Testis (tissue), 3 donors: ENCODE measurements around the gene NRCAM. TPM values are rescaled to one million over a fixed set of nuclear protein-coding genes. Genes with fewer than 3 reads are reported as not detected.

Source experiments
- DNase-seq: peaks from one replicate; pipeline ENCODE4 v3.0.0-alpha.2; 2019
- H3K27ac ChIP-seq, 2 donors: fragments of 200-600 bp; sonication (generic); one replicate each; pipeline ENCODE4 v1.5.1; 2019
- H3K27me3 ChIP-seq: fragments of 200-600 bp; sonication (generic); one replicate; pipeline ENCODE4 v1.5.1; 2019
- H3K36me3 ChIP-seq: fragments of 200-600 bp; sonication (generic); one replicate; pipeline ENCODE4 v1.5.1; 2017; ENCODE audit warnings: low read depth; ENCODE audit errors: missing control alignments
- H3K4me1 ChIP-seq: fragments of 200-600 bp; sonication (generic); one replicate; pipeline ENCODE4 v1.5.1; 2019
- H3K4me3 ChIP-seq, 2 donors: fragments of 200-600 bp; sonication (generic); one replicate each; pipeline ENCODE4 v1.5.1; 2017 to 2019
- H3K9me3 ChIP-seq: fragments of 200-600 bp; sonication (generic); one replicate; pipeline ENCODE4 v1.5.1; 2017
- CTCF ChIP-seq, 3 experiments: fragments of 450-650 bp in 2 of 3; fragments of 200-600 bp in 1 of 3; sonication (generic) in 1 of 3; IDR thresholded peaks; one replicate each; pipeline ENCODE4 v1.5.1; 2016 to 2019; ENCODE audit warnings: antibody characterized with exemption in 3 of 3, mild to moderate bottlenecking in 2 of 3, moderate library complexity in 1 of 3
- POLR2A ChIP-seq: fragments of 450-650 bp; IDR thresholded peaks from one replicate; pipeline ENCODE4 v1.6.1; 2017; ENCODE audit warnings: antibody characterized with exemption, mild to moderate bottlenecking, moderate library complexity
- WGBS, 2 donors: methylation state at CpG; one replicate each; pipeline ENCODE4 v1.1.5; 2018; 5-methylcytosine and 5-hydroxymethylcytosine counted together
- intact Hi-C: fragments of 100-400 bp; cut with DNase I; formaldehyde crosslinking; loops from one replicate; pipeline ENCODE4 v1.15.1; 2023; ENCODE audit warnings: low total_unique reads
- polyA plus RNA-seq: library from polyadenylated mRNA; stranded (reverse); fragments of 350-450 nt; fragmentation: Illumina TruSeq; extraction: RNeasy Lipid Tissue Mini Kit (QIAGEN cat#74804); gene quantifications from one replicate; pipeline ENCODE4 v1.2.3, GENCODE V29; 2014; ENCODE audit warnings: low read depth, low replicate concordance; ENCODE audit not compliant: insufficient read depth
- total RNA-seq, 2 donors: library from RNA; depleted of rRNA; stranded (reverse); fragments of >200 nt; gene quantifications; one replicate each; pipeline ENCODE4 v1.2.3, GENCODE V29; 2016

Gene NRCAM
- total and polyA plus RNA-seq, 3 donors from 2014 or later: 7.4 to 11.4 (median 7.6) TPM

- TF ChIP-seq POLR2A (no peak), CTCF (IDR thresholded peaks at IDR 0.05) (no peak)
- Histone ChIP-seq H3K27me3 (no peaks in the 10 kb centered on the region), H3K27ac (no peak overlapping the region), H3K36me3 (no peaks in the 10 kb centered on the region), H3K4me1 (no peaks in the 10 kb centered on the region), H3K4me3 (no peak overlapping the region), H3K9me3 (no peaks in the 10 kb centered on the region)
- intact Hi-C loops: no loop called here
- DNase-seq: no peak
- whole genome bisulfite sequencing, 2 donors: 83 to 89% methylated on average over 5 of the region's 5 CpGs
Measured at GRCh38 chr7:108270385-108271015, 185.7 kb downstream of the NRCAM start.

DNA sequence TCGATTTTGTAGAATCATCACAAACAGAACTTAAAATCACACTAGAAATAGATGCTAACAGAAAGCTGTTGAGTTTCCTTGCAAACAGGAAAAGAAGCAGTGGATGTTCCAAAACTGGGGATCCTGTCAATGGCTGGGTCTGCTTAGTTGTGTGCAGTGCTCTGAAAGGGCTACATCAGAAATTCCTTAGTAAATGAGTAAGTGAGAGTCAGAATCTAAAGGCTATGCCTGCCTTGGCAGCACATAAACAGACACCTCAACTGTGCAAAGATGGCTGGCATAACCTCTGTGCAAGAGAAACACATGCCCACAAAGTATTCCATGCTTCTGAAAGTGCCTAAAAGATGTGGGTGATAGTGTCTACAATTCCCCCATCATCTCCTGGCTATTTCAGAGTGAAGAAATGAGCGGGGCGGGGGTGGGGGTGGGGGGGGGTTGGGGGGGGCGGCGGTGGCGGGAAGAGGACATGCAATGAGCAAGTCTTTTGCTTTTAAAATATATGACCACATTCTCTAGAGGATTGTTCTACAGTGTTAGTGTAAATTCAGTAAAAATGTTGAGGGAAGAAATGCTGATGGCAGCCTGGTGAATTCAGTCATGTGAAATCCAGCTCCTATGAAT is 187.9 kb downstream of the NRCAM start:
- Histone ChIP-seq H3K27me3 (no peaks in the 10 kb centered on the region), H3K4me1 (no peaks in the 10 kb centered on the region), H3K4me3 (no peak overlapping the region), H3K36me3 (no peaks in the 10 kb centered on the region), H3K27ac (no peak overlapping the region), H3K9me3 (no peaks in the 10 kb centered on the region)
- WGBS, 2 donors: 74 to 75% methylated on average over 6 of the region's 6 CpGs
- intact Hi-C loops: no loop called here
- TF ChIP-seq POLR2A (no peak), CTCF (IDR thresholded peaks at IDR 0.05) (no peak)
- DNase-seq: no peak

DNA sequence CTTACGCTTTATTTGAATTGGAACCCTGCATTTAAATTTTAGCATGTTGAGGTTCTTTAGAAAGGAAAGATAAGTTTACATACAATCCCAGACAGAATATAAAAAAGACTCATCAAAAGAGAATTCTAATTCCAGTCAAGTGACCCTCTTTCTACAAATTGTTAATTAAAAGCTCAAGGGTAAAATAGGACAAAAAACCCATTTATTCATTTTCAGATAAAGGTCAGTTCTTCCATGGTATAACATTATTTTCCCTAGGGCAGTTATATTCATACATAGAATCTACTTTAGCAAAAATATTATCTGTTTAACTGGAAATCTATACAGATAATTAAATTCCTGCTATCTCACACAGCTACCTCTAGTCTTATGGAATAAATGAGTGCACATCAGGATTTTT is 188.6 kb downstream of the NRCAM start:
- no peaks in the 10 kb centered on the region for H3K4me1 ChIP-seq
- H3K36me3 ChIP-seq: no peaks in the 10 kb centered on the region
- H3K27ac ChIP-seq: no peak overlapping the region
- intact Hi-C loops: no loop called here
- no peaks in the 10 kb centered on the region for H3K9me3 ChIP-seq
- no peak for TF ChIP-seq POLR2A
- TF ChIP-seq CTCF (IDR thresholded peaks at IDR 0.05): no peak
- 100% methylated on average over 1 of the region's 1 CpG for WGBS, 2 donors
- no peaks in the 10 kb centered on the region for H3K27me3 ChIP-seq
- no peak for DNase-seq
- H3K4me3 ChIP-seq: no peak overlapping the region

DNA sequence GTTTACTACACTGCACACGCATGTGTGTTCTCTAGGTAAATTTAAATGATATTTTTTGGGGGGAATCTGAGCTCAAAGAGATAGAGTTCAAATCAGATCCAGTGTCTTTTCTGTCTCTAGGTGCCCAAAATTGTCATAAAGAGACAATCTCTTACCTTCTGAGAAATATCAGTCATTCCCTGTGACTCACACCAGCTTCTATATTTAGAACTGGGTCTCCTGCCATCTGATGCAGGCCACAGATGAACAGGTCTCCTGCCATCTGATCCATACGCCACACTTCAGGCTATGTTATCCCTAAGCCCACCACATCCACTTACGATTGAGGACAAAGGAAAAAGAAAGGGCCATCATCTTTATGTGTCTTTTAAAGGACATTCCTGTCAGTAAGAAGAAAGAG is 189.7 kb downstream of the NRCAM start:
- no peaks in the 10 kb centered on the region for H3K36me3 ChIP-seq
- no peaks in the 10 kb centered on the region for H3K4me1 ChIP-seq
- no peaks in the 10 kb centered on the region for H3K9me3 ChIP-seq
- TF ChIP-seq CTCF (IDR thresholded peaks at IDR 0.05) (no peak), POLR2A (no peak)
- H3K27me3 ChIP-seq: no peaks in the 10 kb centered on the region
- intact Hi-C loops: no loop called here
- H3K4me3 ChIP-seq: no peak overlapping the region
- H3K27ac ChIP-seq: no peak overlapping the region
- DNase-seq: no peak
- 76 to 85% methylated on average over 3 of the region's 3 CpGs for WGBS, 2 donors

DNA sequence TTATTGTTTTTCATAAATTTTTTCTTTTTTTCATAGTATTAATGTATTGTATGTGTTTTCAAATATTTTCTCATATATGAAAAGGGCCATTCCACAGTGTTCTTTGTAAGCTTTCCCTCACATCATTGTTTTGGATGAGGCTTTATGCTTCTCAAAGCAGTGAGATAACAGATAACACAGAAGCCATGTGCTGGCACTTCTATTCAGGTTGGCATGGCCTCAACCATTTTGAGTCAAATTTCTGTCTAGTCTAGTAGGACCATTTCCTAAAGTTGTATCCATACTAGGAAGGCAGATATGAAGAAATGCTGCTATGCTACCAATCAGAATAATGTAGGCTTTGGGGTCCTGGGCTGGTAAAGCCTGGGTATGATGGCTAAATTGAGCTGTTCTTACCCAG is 190.2 kb downstream of the NRCAM start:
- TF ChIP-seq POLR2A (no peak), CTCF (IDR thresholded peaks at IDR 0.05) (no peak)
- Histone ChIP-seq H3K27me3 (no peaks in the 10 kb centered on the region), H3K9me3 (no peaks in the 10 kb centered on the region), H3K4me3 (no peak overlapping the region), H3K4me1 (no peaks in the 10 kb centered on the region), H3K36me3 (no peaks in the 10 kb centered on the region), H3K27ac (no peak overlapping the region)
- no peak for DNase-seq
- intact Hi-C loops: no loop called here
